22Rv1 (cell line): ENCODE measurements around the gene RUFY2.

Experiments
- H3K27ac ChIP-seq: fragments of 450-650 bp; 2 replicates; pipeline ENCODE4 v1.5.1; 2017
- ZFX ChIP-seq: fragments of 450-650 bp; IDR thresholded peaks from 2 replicates; pipeline ENCODE4 v1.6.1; 2017; ENCODE audit warnings: antibody characterized with exemption, borderline replicate concordance
- TF ChIP-seq, protein P1 (sequence below): fragments of 450-650 bp; IDR thresholded peaks from 2 replicates; pipeline ENCODE4 v1.5.1; 2017; ENCODE audit warnings: mild to moderate bottlenecking

RUFY2 gene

DNA sequence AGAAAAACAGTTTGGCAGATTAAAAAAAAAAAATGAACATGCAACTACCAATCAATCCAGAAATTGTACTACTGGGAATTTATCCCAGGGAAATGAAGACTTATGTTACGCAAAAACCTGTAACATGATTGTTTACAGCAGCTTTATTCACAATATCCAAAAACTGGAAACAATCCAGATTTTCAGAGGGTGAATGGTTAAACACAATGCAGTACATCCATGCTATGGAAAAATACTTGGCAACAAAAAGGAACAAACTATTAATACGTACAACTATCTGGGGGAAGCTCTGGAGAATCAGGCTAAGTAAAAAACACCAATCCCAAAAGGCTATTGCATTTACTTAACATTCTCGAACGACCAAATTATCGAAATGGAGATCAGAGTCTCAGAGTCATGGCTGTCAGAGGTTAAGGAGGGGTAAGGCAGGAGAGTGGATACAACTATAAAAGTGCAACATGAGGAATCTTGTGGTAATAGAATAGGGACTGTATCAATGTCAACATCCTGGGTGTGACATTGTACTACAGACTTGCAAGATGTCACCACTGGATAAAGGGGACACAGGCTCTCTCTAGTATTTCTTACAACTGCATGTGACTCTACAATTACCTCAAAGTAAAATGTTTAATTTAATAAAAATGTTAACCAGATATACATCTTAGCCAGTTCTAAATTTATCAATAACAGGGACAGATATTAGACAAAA lies 21.5 kb upstream of the RUFY2 start:
- no peak overlapping the region for H3K27ac ChIP-seq
- TF ChIP-seq ZFX: no peak

DNA sequence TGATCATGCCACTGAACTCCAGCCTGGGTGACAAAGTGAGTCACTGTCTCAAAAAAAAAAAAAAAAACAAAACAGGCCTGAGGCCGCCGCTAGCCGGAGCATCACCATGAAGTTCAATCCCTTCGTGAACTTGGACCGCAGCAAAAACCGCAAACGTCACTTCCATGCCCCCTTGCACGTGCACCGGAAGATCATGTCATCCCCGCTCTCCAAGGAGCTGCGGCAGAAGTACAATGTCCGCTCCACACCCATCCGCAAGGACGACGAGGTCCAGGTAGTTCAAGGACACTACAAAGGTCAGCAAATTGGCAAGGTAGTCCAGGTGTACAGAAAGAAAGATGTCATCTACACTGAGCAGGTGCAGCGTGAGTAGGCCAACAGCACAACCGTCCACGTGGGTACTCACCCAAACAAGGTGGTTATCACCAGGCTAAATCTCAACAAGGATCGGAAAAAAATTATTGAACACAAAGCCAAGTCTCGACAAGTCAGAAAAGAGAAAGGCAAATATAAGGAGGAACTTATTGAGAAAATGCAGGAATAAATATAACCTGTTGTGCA lies 17.5 kb upstream of the RUFY2 start:
- H3K27ac ChIP-seq: no peak overlapping the region
- no peak for TF ChIP-seq ZFX
- TF ChIP-seq, protein P1, sequence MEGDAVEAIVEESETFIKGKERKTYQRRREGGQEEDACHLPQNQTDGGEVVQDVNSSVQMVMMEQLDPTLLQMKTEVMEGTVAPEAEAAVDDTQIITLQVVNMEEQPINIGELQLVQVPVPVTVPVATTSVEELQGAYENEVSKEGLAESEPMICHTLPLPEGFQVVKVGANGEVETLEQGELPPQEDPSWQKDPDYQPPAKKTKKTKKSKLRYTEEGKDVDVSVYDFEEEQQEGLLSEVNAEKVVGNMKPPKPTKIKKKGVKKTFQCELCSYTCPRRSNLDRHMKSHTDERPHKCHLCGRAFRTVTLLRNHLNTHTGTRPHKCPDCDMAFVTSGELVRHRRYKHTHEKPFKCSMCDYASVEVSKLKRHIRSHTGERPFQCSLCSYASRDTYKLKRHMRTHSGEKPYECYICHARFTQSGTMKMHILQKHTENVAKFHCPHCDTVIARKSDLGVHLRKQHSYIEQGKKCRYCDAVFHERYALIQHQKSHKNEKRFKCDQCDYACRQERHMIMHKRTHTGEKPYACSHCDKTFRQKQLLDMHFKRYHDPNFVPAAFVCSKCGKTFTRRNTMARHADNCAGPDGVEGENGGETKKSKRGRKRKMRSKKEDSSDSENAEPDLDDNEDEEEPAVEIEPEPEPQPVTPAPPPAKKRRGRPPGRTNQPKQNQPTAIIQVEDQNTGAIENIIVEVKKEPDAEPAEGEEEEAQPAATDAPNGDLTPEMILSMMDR: no peak

DNA sequence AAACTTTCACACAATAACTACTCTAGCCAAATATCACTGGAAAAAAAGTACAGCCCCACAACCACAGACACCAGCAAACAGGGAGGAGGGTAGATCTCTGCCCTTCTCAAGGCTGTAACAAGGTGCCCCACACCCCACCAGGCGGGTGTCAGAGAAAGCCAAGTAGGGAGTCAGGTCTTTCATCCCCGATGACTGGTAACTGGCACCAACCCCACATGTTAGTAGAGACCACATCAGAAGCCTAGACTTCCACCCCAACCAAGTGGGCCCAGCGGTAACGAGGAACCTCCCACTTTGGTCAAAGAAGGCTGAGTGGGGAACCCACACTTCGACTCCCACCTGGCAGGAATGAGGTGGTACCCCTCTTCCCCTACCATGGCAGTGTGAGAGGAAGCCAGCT lies 16.4 kb upstream of the RUFY2 start:
- TF ChIP-seq ZFX: no peak
- TF ChIP-seq, protein P1: no peak
- H3K27ac ChIP-seq: 0 out of 2 replicates have a peak overlapping the region, but pooled peaks have one; percentile 18

DNA sequence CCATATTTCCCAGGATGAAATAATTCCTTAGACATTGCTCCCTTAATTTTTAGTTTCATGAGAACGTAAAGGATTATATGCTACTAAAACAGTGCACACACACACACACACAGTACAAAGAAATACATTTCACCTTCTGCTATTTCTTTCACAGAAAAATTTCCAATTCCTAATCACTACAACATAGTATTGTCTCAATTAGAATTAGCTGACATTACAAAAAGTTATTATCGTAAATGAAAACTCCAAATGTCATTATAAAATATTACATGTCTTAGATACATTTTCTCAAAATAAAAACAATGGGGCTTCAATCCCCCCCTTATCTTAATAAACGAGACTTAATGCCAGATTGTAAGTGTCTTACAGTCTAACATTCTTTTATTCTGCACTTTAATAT lies 12.3 kb upstream of the RUFY2 start:
- H3K27ac ChIP-seq: no peak overlapping the region
- TF ChIP-seq ZFX: no peak
- TF ChIP-seq, protein P1: no peak

DNA sequence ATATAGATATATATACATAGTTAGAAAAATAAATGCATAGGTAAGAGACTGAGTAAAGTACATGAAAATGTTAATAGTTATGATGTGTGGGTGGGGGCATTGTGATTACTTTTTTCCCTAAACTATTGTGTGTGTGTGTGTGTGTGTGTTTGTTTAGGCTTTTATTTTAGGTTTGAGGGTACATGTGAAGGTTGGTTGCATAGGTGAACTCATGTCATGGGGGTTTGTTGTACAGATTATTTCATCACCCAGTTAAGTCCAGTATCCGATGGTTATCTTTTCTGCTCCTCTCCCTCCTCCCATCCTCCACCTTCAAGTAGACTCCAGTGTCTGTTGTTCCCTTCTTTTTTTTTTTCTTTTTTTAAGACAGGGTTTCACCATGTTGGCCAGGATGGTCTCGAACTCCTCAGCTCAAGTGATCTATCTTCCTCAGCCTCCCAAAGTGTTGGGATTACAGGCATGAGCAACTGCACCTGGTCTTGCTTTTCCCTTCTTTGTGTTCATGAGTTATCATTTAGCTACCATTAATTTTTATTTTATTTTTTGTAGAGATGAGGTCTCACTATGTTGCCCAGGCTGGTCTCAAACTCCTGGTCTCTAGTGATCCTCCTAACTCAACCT lies 1.9 kb upstream of the RUFY2 start:
- H3K27ac ChIP-seq: peak overlapping the region; percentile 25; the same call in 1 of the 2 replicates
- no peak for TF ChIP-seq ZFX
- TF ChIP-seq, protein P1: no peak

DNA sequence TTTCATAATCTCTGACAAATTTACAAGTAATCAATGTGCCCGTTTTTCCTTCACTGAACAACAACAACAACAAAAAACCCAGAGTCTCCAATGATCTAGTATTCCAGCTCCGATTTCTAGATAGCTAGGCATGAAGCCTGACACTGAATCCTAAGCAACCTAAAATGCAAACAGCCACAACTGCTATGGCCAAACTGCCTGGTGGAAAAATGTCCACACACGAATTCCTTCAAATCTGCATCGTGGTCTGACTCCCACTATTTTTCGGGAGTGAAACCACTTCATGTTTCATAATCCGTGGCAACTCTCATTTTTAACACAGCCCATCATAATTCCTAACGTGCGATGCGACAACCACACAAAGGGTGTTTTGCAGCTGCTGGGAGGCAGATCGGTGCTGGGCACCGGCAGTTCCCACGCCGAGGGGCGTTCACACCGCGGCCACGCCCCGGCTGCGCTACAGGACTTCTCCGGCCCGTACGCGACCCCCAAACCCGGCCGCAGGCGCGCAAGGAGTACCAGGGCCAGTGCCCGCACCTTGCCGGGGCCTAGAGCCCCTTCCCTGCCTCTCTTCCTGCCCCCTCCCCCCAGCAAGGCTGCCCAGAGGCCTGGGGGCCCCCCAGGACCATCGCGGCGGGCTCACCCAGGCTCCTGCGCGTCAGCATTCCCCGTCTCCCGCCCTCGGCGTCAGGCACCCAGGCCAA lies 814 bp downstream of the RUFY2 start:
- TF ChIP-seq, protein P1: no peak
- TF ChIP-seq ZFX: no peak
- H3K27ac ChIP-seq: peak overlapping the region; percentile 76

DNA sequence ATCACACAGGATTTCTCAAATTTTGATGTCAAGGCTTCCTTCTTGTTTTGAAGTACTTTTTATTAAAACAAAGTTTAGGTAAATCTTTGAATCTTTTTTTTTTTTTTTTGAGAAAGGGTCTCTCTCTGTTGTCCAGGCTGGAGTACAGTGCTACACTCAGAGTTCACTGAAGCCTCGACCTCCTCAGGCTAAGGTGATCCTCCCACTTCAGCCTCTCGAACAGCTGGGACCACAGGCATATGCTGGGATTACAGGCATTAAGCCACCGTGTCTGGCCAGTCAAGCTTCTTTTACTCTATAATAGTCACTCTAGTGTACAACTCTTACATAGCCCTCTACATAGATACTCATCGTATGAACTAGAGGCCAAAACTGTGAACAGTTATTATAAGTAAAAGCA lies 3.4 kb downstream of the RUFY2 start:
- H3K27ac ChIP-seq: no peak overlapping the region
- TF ChIP-seq, protein P1: no peak
- no peak for TF ChIP-seq ZFX
